Neuron (in vitro differentiated cells): ENCODE data around the gene THG1L.
"Not testable (repeated sequence)": the region's sequence is repeated elsewhere in the genome, so short reads cannot be mapped to it uniquely, and the experiment has no call there.

Experiments
- H2AFZ ChIP-seq: one replicate; pipeline ENCODE4 v1.6.1; 2013; ENCODE audit warnings: low read depth, mild to moderate bottlenecking, inconsistent platforms, low read length, moderate library complexity
- H3K27me3 ChIP-seq: one replicate; pipeline ENCODE4 v1.6.1; 2013; ENCODE audit warnings: low read length; ENCODE audit not compliant: insufficient read depth
- H3K36me3 ChIP-seq: one replicate; pipeline ENCODE4 v1.6.1; 2013; ENCODE audit warnings: low read length; ENCODE audit not compliant: insufficient read depth
- H3K4me1 ChIP-seq: one replicate; pipeline ENCODE4 v1.6.1; 2013; ENCODE audit warnings: low read length; ENCODE audit not compliant: insufficient read depth
- H3K4me3 ChIP-seq: 2 replicates; pipeline ENCODE4 v1.5.1; 2013; ENCODE audit warnings: mild to moderate bottlenecking, low read length, moderate library complexity
- H3K9me3 ChIP-seq: one replicate; pipeline ENCODE4 v1.6.1; 2013; ENCODE audit warnings: low read length

The THG1L gene

DNA sequence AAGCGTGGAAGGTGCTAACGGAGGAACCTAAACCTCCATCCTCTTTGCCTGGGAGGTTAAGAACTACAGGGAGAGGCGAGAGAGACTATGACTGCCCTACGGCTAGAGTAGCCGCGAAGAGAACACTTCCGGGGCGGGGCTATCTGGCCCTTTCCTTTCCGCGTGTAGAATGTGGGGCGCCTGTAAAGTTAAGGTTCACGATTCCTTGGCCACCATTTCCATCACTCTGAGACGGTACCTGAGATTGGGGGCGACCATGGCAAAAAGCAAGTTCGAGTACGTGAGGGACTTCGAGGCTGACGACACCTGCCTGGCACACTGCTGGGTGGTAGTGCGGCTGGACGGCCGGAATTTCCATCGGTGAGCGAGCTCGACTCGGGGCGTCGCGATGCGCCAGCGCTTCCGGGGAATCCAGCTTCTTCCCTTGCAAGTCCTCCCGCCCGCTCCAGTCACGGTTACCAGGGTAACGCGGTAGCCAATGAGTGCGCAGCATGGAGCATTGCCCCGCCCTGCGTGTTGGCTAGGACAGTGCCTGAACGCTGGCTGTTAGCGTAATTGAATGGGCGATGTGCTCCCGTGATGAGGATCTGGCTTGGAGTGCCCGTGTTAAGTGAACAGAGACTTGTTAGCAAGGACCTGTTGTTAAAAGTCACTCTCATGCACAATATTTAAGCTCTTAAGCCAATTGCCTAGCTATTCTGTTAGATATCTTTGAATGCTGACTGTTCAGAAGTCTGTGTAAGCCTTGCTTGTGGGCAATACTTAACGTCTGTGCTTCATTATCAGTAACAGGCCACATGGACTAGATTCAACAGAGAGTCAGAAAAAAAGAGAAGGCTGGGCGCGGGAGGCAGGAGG, at the start of gene THG1L:
THG1L (plus strand) TSS at position 149 of the 858 bp plus-strand sequence; CDS start at position 170, 21 bp downstream.
- H3K9me3 ChIP-seq: no peaks in the 10 kb centered on the region
- H3K4me3 ChIP-seq: peak within 1 kb of the TSS; percentile 70
- no peaks in the 10 kb centered on the region for H3K27me3 ChIP-seq
- H2AFZ ChIP-seq: peak within 1 kb of the TSS; percentile 19
- H3K4me1 ChIP-seq: peaks cover 3% of the 10 kb centered on the region
- peaks cover 6% of the 10 kb centered on the region for H3K36me3 ChIP-seq

DNA sequence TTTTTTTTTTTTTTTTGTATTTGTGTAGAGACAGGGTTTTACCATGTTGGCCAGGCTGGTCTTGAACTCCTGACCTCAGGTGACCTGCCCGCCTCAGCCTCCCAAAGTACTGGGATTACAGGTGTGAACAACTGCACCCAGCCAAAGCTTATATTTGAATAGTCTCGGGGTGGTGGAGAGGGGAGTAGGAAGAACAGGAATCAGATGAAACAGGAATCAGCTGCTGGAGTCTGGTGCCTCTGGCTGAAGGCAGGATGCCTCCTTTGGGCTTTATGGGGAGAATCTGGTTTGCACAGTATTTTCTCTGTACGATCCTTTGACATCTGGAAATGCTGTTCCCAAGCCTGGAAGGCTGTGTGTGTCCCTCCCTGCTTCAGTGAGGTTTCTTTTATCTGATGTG, 49.0 kb upstream of the THG1L start:
- no peaks in the 10 kb centered on the region for H3K27me3 ChIP-seq
- H3K9me3 ChIP-seq: no peaks in the 10 kb centered on the region
- no peak overlapping the region for H2AFZ ChIP-seq
- H3K4me3 ChIP-seq: no peak overlapping the region
- H3K36me3 ChIP-seq: no peaks in the 10 kb centered on the region
- no peaks in the 10 kb centered on the region for H3K4me1 ChIP-seq

DNA sequence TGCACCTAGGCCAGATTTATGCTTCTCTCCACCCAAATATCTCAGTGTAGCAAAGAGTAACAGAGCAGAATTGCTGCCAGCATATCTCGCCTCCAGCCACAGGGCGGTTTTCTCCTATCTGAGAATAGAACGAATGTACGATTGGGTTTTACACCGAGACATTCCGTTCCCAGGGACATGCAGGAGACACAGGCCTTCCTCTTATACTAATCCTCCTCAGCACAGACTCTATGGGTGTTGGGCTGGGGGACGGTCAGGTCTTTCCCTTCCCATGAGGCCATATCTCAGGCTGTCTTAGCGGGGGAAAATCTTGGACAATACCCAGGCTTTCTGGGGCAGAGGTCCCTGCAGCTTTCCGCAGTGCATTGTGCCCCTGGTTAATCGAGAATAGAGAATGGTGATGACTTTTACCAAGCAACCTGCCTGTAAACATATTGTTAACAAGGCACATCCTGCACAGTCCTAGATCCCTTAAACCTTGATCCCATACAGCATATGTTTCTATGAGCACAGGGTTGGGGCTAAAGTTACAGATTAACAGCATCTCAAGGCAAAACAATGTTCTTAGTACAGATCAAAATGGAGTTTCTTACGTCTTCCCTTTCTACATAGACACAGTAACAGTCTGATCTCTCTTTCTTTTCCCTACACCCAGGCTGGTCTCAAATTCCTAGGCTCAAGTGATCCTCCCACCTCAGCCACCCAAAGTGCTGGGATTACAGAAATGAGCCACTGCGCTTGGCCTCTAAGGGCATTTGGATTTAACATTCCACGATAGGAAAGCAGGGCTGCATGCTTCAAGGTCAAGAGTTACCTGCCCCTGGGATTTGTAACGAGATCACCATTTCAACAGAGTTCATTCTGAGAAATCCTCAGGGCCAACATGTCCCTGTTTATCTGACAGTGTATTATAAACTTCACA, 44.7 kb upstream of the THG1L start:
- not testable (repeated sequence) for H3K4me1 ChIP-seq, H3K9me3 ChIP-seq, H3K36me3 ChIP-seq, H2AFZ ChIP-seq, H3K27me3 ChIP-seq, H3K4me3 ChIP-seq

DNA sequence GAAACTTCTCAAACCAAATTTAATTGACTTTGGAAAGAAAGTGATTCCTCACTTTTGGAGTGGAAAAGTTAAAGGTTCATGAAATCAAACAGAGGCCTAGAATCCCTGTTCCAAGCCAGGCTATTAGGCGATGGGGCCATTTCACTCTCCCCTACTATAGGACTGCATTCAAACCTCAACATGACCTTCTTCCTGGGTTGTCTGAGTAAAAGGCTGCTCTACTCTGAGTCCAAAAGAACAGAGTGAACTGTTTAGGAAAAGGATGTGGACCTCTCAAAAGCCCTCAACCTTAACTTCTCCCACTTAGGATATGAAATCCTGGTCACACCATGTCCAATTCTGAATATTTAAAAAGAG, 44.0 kb upstream of the THG1L start:
- Histone ChIP-seq H2AFZ (no peak overlapping the region), H3K4me3 (no peak overlapping the region), H3K4me1 (no peaks in the 10 kb centered on the region), H3K9me3 (peaks cover 7% of the 10 kb centered on the region), H3K36me3 (no peaks in the 10 kb centered on the region), H3K27me3 (no peaks in the 10 kb centered on the region)

DNA sequence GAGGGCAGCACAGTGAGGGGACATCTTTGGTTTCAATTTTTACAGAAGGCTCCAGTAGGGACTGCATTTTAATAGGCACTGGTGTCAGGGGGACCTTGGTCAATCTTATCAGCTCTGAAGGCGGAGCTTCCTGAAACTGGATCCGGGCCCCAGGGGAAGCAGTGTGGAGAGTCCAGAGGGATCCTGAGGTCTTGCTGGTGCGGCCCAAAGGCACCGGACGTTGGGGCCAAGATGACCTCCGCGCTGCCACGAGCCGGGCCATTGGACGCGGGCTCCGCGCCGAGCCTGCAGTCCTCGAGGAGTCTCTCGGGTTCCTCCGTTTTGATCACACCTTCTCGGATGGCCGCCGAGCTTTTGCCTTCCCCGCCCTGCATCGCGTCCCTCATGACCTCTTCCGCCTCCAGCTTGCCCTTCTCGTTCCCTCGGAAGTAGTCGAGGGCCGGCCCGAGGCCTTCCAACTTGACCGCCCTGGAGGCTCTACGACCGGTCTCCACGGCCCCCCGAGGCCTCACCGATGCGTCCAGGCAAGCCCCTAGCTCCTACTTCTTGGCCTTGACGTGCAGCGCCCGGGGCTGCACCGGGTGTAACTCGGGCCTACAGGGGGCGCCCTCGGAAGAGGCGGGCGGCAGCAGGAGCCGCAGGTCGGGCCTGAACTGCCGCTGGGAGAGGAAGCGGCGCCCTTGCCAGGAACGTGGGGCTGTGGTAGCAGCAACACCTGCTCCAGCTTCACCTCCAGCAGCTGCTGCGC, 41.1 kb upstream of the THG1L start:
- Histone ChIP-seq H3K27me3 (no peaks in the 10 kb centered on the region), H3K4me1 (no peaks in the 10 kb centered on the region), H2AFZ (no peak overlapping the region), H3K36me3 (no peaks in the 10 kb centered on the region), H3K9me3 (peaks cover 7% of the 10 kb centered on the region), H3K4me3 (no peak overlapping the region)

DNA sequence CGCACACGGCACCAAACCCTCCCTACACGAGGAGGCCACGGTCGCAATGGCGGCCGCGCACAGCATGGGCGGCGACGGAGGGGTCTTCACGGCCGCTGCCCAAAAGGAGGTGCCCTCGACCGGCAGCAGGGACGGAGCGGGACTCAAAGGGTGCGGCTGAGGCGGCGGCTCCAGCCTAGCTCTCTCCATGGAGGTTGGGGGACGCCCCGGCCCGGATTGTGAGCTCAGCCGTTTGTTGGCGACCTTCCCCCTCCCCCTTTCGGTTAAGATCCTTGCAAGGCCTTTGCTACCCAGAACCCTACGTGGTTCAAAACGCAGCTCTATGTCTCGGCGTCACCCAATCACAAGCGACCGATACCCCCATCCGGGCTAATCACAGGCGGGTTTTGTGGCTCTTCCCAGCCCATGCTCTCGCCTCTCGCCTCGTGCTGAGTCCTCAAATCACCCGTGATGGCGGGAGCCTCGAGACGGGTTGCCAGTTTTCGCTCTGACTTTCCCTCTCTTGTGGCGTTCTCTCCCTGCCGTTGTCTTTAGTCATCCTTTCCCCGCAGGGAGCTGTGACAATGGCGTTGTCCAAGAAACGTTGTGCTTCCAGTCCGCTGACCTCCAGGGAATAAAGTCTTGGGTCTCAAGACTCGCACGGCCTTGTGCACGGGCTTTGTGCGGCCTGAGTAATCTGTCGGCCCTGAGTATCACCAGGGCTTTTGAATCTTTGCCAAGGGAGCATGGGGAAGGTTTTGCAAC, 40.4 kb upstream of the THG1L start:
- Histone ChIP-seq H3K27me3 (no peaks in the 10 kb centered on the region), H3K4me1 (no peaks in the 10 kb centered on the region), H3K9me3 (peaks cover 7% of the 10 kb centered on the region), H3K36me3 (no peaks in the 10 kb centered on the region), H2AFZ (no peak overlapping the region), H3K4me3 (no peak overlapping the region)

DNA sequence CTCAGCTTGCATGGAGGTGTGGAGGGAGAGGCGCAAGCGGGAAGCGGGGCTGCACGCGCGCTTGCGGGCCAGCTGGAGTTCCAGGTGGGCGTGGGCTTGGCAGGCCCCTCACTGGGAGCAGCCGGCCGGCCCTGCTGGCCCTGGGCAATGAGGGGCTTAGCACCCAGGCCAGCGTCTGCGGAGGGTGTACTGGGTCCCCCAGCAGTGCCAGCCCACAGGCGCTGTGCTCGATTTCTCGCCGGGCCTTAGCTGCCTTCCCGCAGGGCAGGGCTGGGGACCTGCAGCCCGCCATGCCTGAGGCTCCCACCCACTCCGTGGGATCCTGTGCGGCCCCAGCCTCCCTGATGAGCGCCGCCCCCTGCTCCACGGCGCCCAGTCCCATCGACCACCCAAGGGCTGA, 37.4 kb upstream of the THG1L start:
- not testable (repeated sequence) for H2AFZ ChIP-seq, H3K9me3 ChIP-seq, H3K27me3 ChIP-seq, H3K36me3 ChIP-seq, H3K4me3 ChIP-seq, H3K4me1 ChIP-seq

DNA sequence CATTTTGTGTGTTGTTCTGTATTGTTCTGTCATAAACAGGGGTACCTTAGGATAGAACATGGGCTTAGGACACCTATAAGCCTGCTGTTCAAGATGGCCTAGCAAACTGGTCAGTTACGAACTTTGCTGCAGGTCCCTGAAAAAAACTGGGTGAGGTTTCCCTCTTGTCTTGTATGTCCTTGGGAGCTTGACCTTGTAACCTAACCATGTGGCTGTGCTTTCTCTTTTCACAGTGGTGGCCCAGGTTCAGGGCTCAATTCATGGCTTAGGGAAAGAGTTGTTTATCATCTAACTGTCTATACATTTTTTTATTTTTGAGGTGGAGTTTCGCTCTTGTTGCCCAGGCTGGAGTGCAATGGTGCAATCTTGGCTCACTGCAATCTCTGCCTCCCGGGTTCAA, 35.1 kb upstream of the THG1L start:
- not testable (repeated sequence) for H3K4me3 ChIP-seq, H3K27me3 ChIP-seq, H3K9me3 ChIP-seq, H3K4me1 ChIP-seq, H3K36me3 ChIP-seq, H2AFZ ChIP-seq

DNA sequence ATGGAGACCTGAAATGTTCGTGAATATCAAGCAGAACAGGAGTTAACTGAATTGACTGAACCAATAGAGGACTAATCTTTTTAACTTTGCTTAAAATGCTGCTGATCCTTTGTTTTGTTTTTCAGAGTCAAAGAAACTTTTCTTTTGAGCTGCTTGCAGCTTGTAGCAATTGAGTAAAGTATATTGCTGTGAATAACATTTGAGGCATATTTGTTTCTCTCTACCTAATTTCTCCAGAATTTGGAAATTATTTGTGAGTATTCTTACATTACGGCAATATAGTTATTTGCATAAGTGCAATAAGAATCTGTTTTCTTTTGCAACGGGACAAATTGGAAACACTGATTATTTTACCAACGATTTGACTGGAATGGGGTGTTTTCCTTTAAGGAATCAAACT, 32.5 kb upstream of the THG1L start:
- H3K4me3 ChIP-seq, H2AFZ ChIP-seq, H3K27me3 ChIP-seq, H3K4me1 ChIP-seq, H3K36me3 ChIP-seq, H3K9me3 ChIP-seq: not testable (repeated sequence)

DNA sequence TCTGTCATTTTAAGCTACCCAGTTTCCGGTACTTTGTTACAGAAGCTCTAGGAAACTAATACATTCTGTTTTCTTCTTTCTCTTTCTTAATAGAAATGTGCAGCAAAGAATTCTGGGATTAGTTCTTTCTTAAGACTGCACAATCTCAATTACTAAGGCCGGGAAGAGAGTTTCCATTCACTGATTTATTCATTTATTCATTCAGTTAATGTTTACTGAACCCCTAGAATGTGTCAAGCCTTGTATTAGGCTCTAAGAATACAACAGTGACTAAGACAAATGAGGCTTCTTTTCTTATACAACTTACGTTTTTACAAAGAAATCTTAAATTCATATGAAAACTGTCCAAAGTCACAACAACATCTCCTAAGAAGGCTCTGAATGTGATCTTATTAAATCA, 27.5 kb upstream of the THG1L start:
- Histone ChIP-seq H3K4me1 (no peaks in the 10 kb centered on the region), H3K9me3 (no peaks in the 10 kb centered on the region), H3K4me3 (no peak overlapping the region)

DNA sequence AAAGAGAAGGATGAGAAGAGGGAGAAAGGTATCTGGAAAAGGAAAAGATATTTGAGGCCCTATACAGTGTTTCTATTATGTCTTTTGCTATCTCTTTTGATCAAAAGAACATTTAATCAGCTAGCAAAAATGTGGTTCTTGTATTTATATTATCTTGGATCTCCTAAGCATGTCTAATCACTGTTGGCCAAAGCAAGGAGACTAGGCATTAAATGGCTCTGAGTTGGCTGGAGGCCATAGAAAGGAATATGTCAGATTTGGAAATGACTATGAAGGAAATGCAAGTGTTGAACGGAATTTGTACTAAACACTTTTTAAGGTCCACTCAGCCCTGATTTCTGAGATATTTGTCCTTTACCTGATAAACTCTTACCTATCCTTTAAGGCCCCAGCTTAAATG, 22.4 kb upstream of the THG1L start:
- Histone ChIP-seq H3K9me3 (no peaks in the 10 kb centered on the region), H2AFZ (no peak overlapping the region), H3K4me3 (no peak overlapping the region), H3K36me3 (no peaks in the 10 kb centered on the region), H3K27me3 (no peaks in the 10 kb centered on the region), H3K4me1 (no peaks in the 10 kb centered on the region)

More for the DNA sequence above, 27.5 kb upstream of the THG1L start:
- H3K36me3 ChIP-seq: no peaks in the 10 kb centered on the region
- no peaks in the 10 kb centered on the region for H3K27me3 ChIP-seq
- H2AFZ ChIP-seq: no peak overlapping the region

DNA sequence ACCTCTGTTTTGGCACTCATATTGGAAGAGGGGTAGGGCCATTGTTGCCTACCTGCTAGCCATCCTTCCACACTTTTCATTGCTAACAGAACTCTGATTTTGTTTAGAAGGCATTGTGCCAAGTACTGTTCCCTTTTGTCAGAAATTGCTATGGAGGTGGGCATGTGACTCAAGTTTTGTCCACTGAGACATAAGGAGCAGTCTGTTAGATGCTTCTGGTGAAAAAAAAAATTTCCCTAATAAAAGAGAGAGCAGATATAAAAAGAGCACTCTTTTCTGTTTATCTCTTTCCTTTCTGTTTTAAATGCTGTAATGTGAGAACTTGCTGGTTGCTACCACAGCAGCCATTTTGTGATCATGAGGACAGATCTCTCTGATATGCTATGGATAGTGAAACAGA, 21.9 kb upstream of the THG1L start:
- Histone ChIP-seq H2AFZ (no peak overlapping the region), H3K27me3 (no peaks in the 10 kb centered on the region), H3K9me3 (no peaks in the 10 kb centered on the region), H3K36me3 (no peaks in the 10 kb centered on the region), H3K4me1 (no peaks in the 10 kb centered on the region), H3K4me3 (no peak overlapping the region)
